Muscle of back (tissue), 13 donors: Measurements from ENCODE around the gene PRPF38B. TPM values are rescaled to one million over a fixed set of nuclear protein-coding genes. Genes with fewer than 3 reads are reported as not detected.
A peak's percentile ranks its signal among the peaks of the same experiment; 100 is the strongest.
"Not testable (repeated sequence)": the region's sequence is repeated elsewhere in the genome, so short reads cannot be mapped to it uniquely, and the experiment has no call there.

ENCODE experiments used
- DNase-seq, 3 donors: peaks; one replicate each; pipeline versions ENCODE4 v3.0.0 to v3.0.0-alpha.2; 2013
- long read RNA-seq, 9 donors: transcript quantifications; one replicate each; lab custom pipeline, GENCODE V29; 2026
- polyA plus RNA-seq, 10 donors: library from polyadenylated mRNA; unstranded; fragments of 120-200 nt; gene quantifications; one replicate each; pipeline ENCODE4 v1.2.1, GENCODE V29; 2013; ENCODE audit not compliant: insufficient read length in 10 of 10

PRPF38B gene, protein sequence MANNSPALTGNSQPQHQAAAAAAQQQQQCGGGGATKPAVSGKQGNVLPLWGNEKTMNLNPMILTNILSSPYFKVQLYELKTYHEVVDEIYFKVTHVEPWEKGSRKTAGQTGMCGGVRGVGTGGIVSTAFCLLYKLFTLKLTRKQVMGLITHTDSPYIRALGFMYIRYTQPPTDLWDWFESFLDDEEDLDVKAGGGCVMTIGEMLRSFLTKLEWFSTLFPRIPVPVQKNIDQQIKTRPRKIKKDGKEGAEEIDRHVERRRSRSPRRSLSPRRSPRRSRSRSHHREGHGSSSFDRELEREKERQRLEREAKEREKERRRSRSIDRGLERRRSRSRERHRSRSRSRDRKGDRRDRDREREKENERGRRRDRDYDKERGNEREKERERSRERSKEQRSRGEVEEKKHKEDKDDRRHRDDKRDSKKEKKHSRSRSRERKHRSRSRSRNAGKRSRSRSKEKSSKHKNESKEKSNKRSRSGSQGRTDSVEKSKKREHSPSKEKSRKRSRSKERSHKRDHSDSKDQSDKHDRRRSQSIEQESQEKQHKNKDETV
- 10 to 100 TPM; 35.1 to 54.2 (median 42.8) TPM for polyA plus RNA-seq
- long read RNA-seq, donor 1, transcript PRPF38B-205 (2 exons, 1,352 nt): minor isoform, 5 of 17 reads
- long read RNA-seq, donor 1, transcript PRPF38B-203 (6 exons, 3,693 nt): major isoform, 11 of 17 reads
- long read RNA-seq, donor 1, partial matches to known transcripts: 0 of 17 reads
- long read RNA-seq, donor 1, other reads (novel, unspliced or antisense): 0 of 17 reads
- long read RNA-seq, donor 2, transcript PRPF38B-205 (2 exons, 1,352 nt): minor isoform, 6 of 18 reads
- long read RNA-seq, donor 2, transcript PRPF38B-203 (6 exons, 3,693 nt): major isoform, 12 of 18 reads
- long read RNA-seq, donor 2, partial matches to known transcripts: 0 of 18 reads
- long read RNA-seq, donor 2, other reads (novel, unspliced or antisense): 0 of 18 reads
- long read RNA-seq, donor 3: 0 reads
- long read RNA-seq, donor 4, partial matches to known transcripts: 0 of 7 reads
- long read RNA-seq, donor 4, other reads (novel, unspliced or antisense): 0 of 7 reads
- long read RNA-seq, donor 5, transcript PRPF38B-203 (6 exons, 3,693 nt): major isoform, 11 of 18 reads
- long read RNA-seq, donor 5, transcript PRPF38B-205 (2 exons, 1,352 nt): minor isoform, 7 of 18 reads
- long read RNA-seq, donor 5, partial matches to known transcripts: 0 of 18 reads
- long read RNA-seq, donor 5, other reads (novel, unspliced or antisense): 0 of 18 reads
- long read RNA-seq, donor 6, transcript PRPF38B-203 (6 exons, 3,693 nt): major isoform, 14 of 18 reads
- long read RNA-seq, donor 6, partial matches to known transcripts: 0 of 18 reads
- long read RNA-seq, donor 6, other reads (novel, unspliced or antisense): 0 of 18 reads
- long read RNA-seq, donor 7, transcript PRPF38B-205 (2 exons, 1,352 nt): minor isoform, 6 of 15 reads
- long read RNA-seq, donor 7, transcript PRPF38B-203 (6 exons, 3,693 nt): major isoform, 8 of 15 reads
- long read RNA-seq, donor 7, partial matches to known transcripts: 0 of 15 reads
- long read RNA-seq, donor 7, other reads (novel, unspliced or antisense): 0 of 15 reads
- long read RNA-seq, donor 8, transcript PRPF38B-203 (6 exons, 3,693 nt): major isoform, 9 of 16 reads
- long read RNA-seq, donor 8, transcript PRPF38B-205 (2 exons, 1,352 nt): minor isoform, 7 of 16 reads
- long read RNA-seq, donor 8, partial matches to known transcripts: 0 of 16 reads
- long read RNA-seq, donor 8, other reads (novel, unspliced or antisense): 0 of 16 reads
- long read RNA-seq, donor 9, partial matches to known transcripts: 0 of 4 reads
- long read RNA-seq, donor 9, other reads (novel, unspliced or antisense): 0 of 4 reads

GRCh38 chr1:108691942-108692723, at the start of gene PRPF38B:
Gene PRPF38B (plus strand): TSS chr1:108692310. CDS start chr1:108692592, 282 bp downstream.
- peak; percentile 93 to 99 (median 97) for DNase-seq

GRCh38 chr1:108643492-108644335, 48.4 kb upstream of the PRPF38B start:
- peak; percentile 54 to 80 (median 69) for DNase-seq

DNA sequence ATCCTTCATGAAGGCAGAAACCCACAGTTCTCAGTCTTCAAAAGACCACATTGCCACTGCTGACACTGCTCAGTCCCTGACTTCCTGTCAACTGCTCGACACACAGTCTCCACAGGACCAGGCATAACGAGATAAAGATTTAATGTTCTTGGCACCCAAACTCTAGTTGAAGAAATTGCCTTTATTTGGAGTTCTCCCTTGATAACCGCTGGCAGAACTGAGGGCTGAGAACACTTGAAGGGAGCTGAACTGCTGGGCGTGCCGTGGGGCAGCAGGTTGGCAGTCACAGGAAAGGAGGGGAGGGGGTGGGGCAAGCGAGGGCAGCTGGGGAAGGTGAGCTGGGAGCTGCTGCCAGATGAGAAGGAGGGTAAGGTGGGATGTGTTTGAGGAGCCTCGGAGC, 47.1 kb upstream of the PRPF38B start:
- no peak for DNase-seq

DNA sequence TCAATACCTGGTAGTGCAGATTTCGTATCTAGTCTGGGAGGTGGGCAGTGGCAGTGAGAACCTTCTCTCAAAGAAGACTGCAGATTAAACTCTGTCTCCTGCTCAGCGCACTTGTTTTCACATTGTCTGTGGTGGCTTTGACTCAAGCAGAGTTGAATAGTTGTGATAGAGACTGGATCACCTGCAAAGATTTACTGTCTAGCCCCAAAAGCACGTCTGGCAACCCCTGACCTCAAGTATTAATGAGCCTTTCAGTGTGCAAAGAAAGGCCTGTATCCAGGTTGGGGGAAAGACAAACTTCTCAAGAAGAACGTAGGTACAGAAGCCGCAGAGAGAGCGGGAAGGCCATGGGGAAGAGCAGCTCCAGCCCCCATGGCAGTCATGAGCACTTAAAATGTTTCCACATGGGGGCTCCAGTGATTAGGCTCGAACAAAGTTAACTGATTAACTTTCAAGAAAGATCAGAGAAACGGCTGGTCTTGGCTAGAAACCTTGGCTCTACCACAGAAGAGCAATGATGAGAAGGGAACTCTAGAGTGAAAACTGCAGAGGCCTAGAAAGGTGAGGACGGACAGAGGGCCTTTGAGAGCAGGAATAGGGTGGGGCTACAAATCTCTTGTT, 46.4 kb upstream of the PRPF38B start:
- no peak for DNase-seq

DNA sequence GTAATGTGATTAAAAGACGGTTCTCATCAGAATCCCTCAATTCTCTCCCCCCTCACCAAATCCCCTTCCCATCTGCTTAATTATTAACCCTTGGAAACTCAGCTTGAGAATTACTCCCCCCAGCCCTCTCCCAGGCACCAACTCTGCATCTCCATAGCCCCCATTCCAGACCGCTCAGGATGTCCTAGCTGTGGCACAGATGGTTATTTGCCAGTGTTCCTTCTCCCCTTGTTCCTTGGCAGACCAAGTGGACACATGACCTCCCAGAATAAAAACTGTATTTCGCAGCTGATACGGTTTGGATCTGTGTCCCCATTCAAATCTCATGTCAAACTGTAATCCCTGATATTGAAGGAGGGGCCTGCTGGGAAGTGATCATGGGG, 45.9 kb upstream of the PRPF38B start:
- no peak for DNase-seq

GRCh38 chr1:108646648-108647269, 45.4 kb upstream of the PRPF38B start:
- DNase-seq: peak; percentile 16 to 55 (median 27)

DNA sequence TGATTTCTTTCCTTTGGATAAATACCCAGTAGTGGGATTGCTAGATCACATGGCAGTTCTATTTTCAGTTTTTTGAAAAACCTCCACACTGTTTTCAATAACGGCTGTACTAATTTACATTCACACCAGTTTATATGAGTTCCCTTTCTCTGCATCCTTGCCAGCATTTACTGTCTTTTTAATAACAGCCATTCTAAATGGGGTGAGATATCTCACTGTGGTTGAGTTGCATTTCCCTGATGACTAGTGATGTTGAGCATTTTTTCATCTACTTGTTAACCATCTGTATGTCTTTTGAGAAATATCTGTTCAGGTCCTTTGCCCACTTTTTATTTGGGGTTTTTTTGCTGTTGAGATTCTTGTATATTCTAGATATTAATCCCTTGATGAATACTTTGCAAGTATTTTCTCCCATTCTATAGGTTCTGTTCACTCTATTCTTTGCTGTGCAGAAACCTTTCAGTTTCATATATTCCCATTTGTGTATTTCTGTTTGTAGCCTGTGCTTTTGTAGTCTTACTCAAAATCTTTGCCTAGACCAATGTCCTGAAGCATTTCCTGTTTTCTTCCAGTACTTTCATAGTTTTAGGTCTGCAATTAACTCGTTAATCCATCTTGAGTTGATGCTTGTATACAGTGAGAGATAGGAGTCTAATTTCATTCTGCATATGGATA, 38.5 kb upstream of the PRPF38B start:
- no peak for DNase-seq

DNA sequence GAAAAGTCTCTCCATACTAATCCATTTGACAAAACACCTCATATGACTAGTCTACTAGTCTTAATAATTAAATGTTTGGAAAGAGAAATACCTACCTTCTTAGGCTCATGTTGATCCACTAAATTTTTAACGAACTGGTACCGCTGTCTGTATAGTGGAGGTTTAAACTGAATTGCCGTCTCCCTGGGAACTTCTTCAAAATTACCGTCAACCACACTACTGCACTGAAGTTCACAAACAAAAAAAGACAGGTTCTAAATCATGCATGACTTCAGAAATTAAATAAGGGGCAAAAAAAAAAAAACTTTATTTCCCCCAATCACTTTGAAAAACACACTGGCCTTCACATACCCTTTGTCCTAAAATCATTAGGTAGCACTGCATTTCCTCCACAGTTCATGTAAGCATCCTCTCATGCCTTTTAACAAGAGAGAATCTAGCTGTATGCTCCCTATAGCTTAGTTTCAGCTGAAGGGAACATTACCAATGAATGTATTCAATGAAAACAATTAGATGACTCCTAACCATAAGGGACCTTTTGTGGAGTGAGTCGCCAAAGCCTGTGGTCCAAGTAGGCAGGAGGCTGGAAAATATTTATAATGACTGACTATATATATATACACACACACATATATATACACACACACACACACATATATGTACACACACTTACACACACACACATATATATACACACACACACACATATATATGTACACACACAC, 34.6 kb upstream of the PRPF38B start:
- DNase-seq: no peak

DNA sequence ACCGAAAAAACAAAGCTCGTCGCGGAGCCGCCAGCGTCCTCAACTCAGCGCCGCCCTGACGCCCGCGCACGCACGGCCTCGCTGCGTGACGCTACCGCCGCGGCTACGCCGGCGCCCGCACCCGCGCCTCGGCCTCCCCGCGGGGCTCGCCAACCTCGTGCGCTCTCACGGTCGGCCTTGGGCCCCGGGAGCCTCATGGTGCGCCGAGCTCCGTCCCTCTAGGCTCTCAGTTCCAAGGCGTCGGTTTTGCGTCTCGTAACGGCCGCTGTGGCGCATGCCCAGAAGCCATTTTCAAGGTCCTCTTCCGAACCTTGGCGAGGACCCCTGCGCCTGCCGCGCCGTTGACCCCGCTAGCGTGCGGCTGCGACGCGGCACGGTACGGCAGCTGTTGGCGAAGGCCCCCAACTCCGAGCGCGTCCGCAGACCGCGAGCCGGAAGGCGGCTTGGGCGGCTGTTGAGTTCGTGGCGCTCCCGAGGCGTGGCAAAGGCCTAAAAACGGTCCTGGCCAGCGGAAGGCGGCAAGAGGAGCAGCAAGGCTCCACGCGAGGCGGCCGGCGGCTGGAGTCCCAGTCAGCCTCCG, 31.0 kb upstream of the PRPF38B start, which contains the start of gene HENMT1:
Gene HENMT1, minus strand, starts transcription at position 64 of the 580 bp plus-strand sequence. CDS start 1,209 bp downstream, outside the sequence.
- DNase-seq: peak; percentile 73 to 98 (median 82)

DNA sequence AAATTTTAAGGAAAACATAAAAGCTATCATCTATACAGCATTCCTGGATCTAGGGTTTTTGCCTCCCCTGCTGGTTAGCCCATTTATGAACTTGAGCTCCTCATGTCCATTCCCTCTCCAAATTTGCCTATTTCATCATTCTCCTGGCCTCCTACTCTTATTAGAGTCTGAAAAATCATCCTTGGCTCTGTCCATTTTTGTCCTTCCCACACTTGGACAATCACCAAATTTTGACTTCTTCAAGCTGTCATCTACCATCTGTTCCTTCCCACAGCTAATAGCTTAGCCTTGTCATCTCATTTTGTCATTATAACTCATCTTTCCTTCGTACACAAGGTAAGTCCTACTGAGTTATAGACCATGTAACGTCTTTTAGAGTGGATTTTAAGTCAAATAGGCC, 29.0 kb upstream of the PRPF38B start:
- no peak for DNase-seq

DNA sequence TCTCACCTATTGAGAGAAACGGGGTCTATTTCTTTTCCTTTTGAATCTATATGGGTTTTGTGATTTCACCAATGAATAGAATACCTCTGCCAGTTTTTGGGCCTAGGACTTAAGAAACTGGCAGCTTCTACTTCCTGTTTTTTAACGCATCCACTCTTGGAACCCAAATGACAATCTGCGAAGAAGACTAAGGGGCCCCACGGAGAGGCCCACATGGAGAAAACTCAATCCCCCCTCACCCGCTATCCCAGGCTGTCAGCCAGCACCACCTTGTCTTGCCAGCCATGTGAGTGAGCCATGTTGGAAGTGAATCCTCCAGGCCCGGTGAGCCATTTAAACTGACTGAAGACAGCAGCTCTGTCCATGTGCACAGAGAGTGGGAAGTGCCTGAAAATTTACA, 27.6 kb upstream of the PRPF38B start:
- DNase-seq: no peak

- DNase-seq: no peak
Observed at GRCh38 chr1:108665067-108665466, 27.0 kb upstream of the PRPF38B start.

DNA sequence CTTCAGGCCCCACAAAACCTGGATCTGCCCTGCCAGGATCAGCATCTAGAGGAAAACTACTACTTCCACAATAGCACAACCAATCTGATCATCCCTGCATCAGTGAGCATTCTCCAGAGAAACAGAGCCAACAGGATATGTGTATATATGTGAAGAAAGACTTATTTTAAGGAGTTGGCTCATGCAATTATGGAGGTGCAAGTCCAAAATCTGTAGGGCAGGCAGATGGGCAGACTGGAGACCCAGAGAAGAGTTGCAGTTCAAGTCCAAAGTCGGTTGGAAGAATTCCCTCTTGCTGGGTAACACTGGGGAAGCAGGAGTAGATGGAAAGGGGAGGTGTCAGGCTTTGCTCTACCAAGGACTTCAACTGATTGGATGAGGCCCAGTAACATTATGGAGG, 26.3 kb upstream of the PRPF38B start:
- no peak for DNase-seq

DNA sequence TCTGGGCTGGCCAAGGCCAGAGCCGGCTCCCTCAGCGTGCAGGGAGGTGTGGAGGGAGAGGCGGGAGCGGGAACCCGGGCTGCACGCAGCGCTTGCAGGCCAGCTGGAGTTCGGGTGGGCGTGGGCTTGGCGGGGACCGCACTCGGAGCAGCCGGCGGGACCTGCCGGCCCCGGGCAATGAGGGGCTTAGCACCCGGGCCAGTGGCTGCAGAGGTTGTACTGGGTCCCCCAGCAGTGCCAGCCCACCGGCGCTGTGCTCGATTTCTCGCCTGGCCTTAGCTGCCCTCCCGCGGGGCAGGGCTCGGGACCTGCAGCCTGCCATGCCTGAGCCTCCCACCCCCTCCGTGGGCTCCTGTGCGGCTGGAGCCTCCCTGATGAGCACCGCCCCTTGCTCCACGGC, 24.7 kb upstream of the PRPF38B start:
- DNase-seq: not testable (repeated sequence)

GRCh38 chr1:108668777-108669176, 23.3 kb upstream of the PRPF38B start:
- no peak for DNase-seq

DNA sequence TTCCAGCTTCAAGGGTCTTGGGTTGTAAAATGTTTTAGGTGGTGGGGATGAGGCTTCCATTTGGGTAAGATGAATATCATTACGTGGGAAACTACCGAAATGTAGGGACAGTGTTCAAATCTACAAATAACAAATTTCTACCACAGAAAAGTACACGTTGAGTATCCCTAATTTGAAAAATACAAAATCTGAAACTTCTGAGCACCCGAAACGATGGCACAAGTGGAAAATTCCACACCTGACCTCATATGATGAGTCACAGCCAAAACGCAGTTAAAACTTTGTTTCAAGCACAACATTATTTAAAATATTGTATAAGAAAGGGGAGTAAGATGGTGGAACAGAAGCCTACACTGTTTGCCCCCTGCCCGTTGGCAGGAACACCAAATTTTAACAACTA, 22.4 kb upstream of the PRPF38B start:
- DNase-seq: no peak
